A549 (cell line): Measurements from ENCODE around the gene MACC1.

Experiments used
- CTCF ChIP-seq: fragments of >200 bp; sonication (Bioruptor Twin); formaldehyde crosslinking; IDR thresholded peaks from 3 replicates; pipeline ENCODE4 v1.5.1; 2016
- HDAC2 ChIP-seq: fragments of 200-600 bp; sonication (generic); IDR thresholded peaks from 2 replicates; pipeline ENCODE4 v1.6.1; 2016
- JUN ChIP-seq, 2 experiments: fragments of >200 bp; sonication (Bioruptor Twin); formaldehyde crosslinking; IDR thresholded peaks; 2 replicates in 1 of 2; 3 replicates in 1 of 2; pipeline ENCODE4 v1.6.1; 2016 to 2017
- KDM1A ChIP-seq: fragments of 200-600 bp; sonication (generic); IDR thresholded peaks from 2 replicates; pipeline ENCODE4 v1.6.1; 2016; ENCODE audit warnings: low read depth, mild to moderate bottlenecking
- KDM5A ChIP-seq: fragments of 200-600 bp; sonication (generic); IDR thresholded peaks from 2 replicates; pipeline ENCODE4 v1.6.1; 2016; ENCODE audit warnings: antibody characterized with exemption, mild to moderate bottlenecking
- NR3C1 ChIP-seq: fragments of >200 bp; sonication (Bioruptor Twin); formaldehyde crosslinking; IDR thresholded peaks from 3 replicates; pipeline ENCODE4 v1.6.1; 2017
- POLR2A ChIP-seq: IDR thresholded peaks from 2 replicates; pipeline ENCODE4 v1.6.1; 2012; ENCODE audit warnings: mild to moderate bottlenecking, low read length
- RAD21 ChIP-seq, 2 experiments: fragments of >200 bp in 1 of 2; sonication (Bioruptor Twin) in 1 of 2; formaldehyde crosslinking in 1 of 2; IDR thresholded peaks in 1 of 2; conservative IDR thresholded peaks in 1 of 2; 2 replicates in 1 of 2; 3 replicates in 1 of 2; pipeline ENCODE4 v1.6.1; 2012 to 2018; ENCODE audit warnings: inconsistent platforms in 1 of 2
- RCOR1 ChIP-seq: fragments of 150-350 bp; IDR thresholded peaks from 2 replicates; pipeline ENCODE4 v1.6.1; 2014; ENCODE audit warnings: antibody characterized with exemption, low read length, low read depth
- RNF2 ChIP-seq: fragments of 200-600 bp; sonication (generic); IDR thresholded peaks from 2 replicates; pipeline ENCODE4 v1.6.1; 2016; ENCODE audit warnings: low read depth, mild to moderate bottlenecking, antibody characterized with exemption, moderate library complexity, borderline replicate concordance
- ZNF302 ChIP-seq: fragments of 250-450 bp; sonication (Bioruptor Pico); IDR thresholded peaks from 2 replicates; pipeline ENCODE4 v1.9.0; 2021; ENCODE audit warnings: inconsistent platforms, mild to moderate bottlenecking, moderate library complexity
- TF ChIP-seq, protein P1 (sequence below): IDR thresholded peaks from 2 replicates; pipeline ENCODE4 v1.6.1; 2012
- TF ChIP-seq, protein P2 (sequence below): fragments of 250-450 bp; sonication (Bioruptor Pico); IDR thresholded peaks from 2 replicates; pipeline ENCODE4 v1.5.0; 2021; ENCODE audit warnings: mild to moderate bottlenecking, moderate library complexity, borderline replicate concordance

- TF ChIP-seq KDM1A, result no peak
- TF ChIP-seq, protein P1, sequence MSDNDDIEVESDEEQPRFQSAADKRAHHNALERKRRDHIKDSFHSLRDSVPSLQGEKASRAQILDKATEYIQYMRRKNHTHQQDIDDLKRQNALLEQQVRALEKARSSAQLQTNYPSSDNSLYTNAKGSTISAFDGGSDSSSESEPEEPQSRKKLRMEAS, result no peak
- no peak for TF ChIP-seq CTCF
- no peak for TF ChIP-seq HDAC2
- TF ChIP-seq RNF2, result no peak
- no peak for TF ChIP-seq NR3C1
- TF ChIP-seq POLR2A, result no peak
- TF ChIP-seq RAD21 (conservative IDR thresholded peaks at IDR 0.05 in 1 of 2, IDR thresholded peaks at IDR 0.05 in 1 of 2), result no peak
- TF ChIP-seq ZNF302 (CRISPR knock-in tag), result no peak
- TF ChIP-seq KDM5A, result no peak
- no peak for TF ChIP-seq JUN (IDR thresholded peaks at IDR 0.05)
- TF ChIP-seq, protein P2, sequence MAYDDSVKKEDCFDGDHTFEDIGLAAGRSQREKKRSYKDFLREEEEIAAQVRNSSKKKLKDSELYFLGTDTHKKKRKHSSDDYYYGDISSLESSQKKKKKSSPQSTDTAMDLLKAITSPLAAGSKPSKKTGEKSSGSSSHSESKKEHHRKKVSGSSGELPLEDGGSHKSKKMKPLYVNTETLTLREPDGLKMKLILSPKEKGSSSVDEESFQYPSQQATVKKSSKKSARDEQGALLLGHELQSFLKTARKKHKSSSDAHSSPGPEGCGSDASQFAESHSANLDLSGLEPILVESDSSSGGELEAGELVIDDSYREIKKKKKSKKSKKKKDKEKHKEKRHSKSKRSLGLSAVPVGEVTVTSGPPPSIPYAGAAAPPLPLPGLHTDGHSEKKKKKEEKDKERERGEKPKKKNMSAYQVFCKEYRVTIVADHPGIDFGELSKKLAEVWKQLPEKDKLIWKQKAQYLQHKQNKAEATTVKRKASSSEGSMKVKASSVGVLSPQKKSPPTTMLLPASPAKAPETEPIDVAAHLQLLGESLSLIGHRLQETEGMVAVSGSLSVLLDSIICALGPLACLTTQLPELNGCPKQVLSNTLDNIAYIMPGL (CRISPR knock-in tag), result no peak
- no peak for TF ChIP-seq RCOR1
Measured at GRCh38 chr7:20232848-20233247, 15.7 kb upstream of the MACC1 start.
